Mammary epithelial cell (primary cell): ENCODE measurements around the gene PYCARD.

Experiments
- EZH2 ChIP-seq: IDR thresholded peaks from 2 replicates; pipeline ENCODE4 v1.6.1; 2012; ENCODE audit warnings: low read length, inconsistent platforms, borderline replicate concordance
- TF ChIP-seq, protein P1 (sequence below), 2 donors: IDR thresholded peaks in 1 of 2; conservative IDR thresholded peaks in 1 of 2; 2 replicates each; pipeline ENCODE4 v1.5.1; 2011 to 2012; ENCODE audit warnings: inconsistent platforms in 2 of 2, low read length in 2 of 2, mild to moderate bottlenecking in 2 of 2, control low read depth in 1 of 2, low read depth in 1 of 2; ENCODE audit not compliant: insufficient read depth in 1 of 2; ENCODE audit errors: extremely low read depth in 1 of 2

DNA sequence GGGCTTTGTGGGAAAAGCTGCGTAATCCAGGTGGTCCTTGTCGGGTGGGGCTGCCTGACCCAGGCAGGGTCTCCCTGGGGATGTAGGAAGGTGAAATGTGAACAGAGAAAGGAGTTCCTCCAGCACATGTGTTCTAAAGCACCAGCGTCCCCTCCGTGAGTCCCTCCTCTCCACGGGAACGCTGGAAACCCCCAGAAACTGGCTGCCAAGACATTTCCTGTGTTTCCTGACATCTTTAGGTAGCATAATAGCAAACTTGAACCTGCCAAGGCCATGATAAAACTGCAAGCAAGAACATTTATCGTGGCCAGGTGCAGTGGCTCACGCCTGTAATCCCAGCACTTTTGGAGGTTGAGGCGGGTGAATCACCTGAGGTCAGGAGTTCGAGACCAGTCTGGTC lies 26.9 kb upstream of the PYCARD start:
- TF ChIP-seq, protein P1, sequence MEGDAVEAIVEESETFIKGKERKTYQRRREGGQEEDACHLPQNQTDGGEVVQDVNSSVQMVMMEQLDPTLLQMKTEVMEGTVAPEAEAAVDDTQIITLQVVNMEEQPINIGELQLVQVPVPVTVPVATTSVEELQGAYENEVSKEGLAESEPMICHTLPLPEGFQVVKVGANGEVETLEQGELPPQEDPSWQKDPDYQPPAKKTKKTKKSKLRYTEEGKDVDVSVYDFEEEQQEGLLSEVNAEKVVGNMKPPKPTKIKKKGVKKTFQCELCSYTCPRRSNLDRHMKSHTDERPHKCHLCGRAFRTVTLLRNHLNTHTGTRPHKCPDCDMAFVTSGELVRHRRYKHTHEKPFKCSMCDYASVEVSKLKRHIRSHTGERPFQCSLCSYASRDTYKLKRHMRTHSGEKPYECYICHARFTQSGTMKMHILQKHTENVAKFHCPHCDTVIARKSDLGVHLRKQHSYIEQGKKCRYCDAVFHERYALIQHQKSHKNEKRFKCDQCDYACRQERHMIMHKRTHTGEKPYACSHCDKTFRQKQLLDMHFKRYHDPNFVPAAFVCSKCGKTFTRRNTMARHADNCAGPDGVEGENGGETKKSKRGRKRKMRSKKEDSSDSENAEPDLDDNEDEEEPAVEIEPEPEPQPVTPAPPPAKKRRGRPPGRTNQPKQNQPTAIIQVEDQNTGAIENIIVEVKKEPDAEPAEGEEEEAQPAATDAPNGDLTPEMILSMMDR (conservative IDR thresholded peaks at IDR 0.05 in 1 of 2, IDR thresholded peaks at IDR 0.05 in 1 of 2; ENCODE audit: extremely low read depth in 1 of 2, insufficient read depth in 1 of 2, low read depth in 1 of 2, low read length in 2 of 2): no peak
- no peak for TF ChIP-seq EZH2
